ENCODE measurements around the gene FRMD4A. TPM values are rescaled to one million over a fixed set of nuclear protein-coding genes. Genes with fewer than 3 reads are reported as not detected.

FRMD4A gene
- total and polyA plus RNA-seq, 10 of the 15 experiments (the other 5 are each of a cell fraction or from before 2014, with no cell fraction given), result 17.8 to 75.2 (median 39.1) TPM

GRCh38 chr10:14112056-14112455 lies 218.7 kb downstream of the FRMD4A start:
- no peak for DNase-seq (ENCODE audit: low read depth, low spot score)
- Histone ChIP-seq H3K9me3 (replicated peaks; ENCODE audit: control insufficient read depth, insufficient read depth, low read length) (no peaks in the 10 kb centered on the region), H3K27ac (ENCODE audit: control insufficient read depth, insufficient read depth) (no peak overlapping the region), H3K36me3 (ENCODE audit: control insufficient read depth in 2 of 2, insufficient read depth in 2 of 2, low read length in 1 of 2) (no peaks in the 10 kb centered on the region), H4K20me1 (ENCODE audit: control insufficient read depth, insufficient read depth) (no peaks in the 10 kb centered on the region), H3K79me2 (ENCODE audit: control insufficient read depth, insufficient read depth, low read length) (no peaks in the 10 kb centered on the region), H3K9ac (ENCODE audit: control insufficient read depth, insufficient read depth, low read length) (no peak overlapping the region), H3K4me3 (no peak overlapping the region), H3K4me1 (ENCODE audit: control insufficient read depth, insufficient read depth, low read length) (no peaks in the 10 kb centered on the region), H3K27me3 (replicated peaks in 1 of 2; ENCODE audit: control insufficient read depth in 2 of 2, insufficient read depth in 2 of 2, low read length in 1 of 2) (no peaks in the 10 kb centered on the region; a peak in 1 of 4 replicates), H3K4me2 (ENCODE audit: control insufficient read depth, insufficient read depth) (no peak overlapping the region), H2AFZ (ENCODE audit: control insufficient read depth, low read depth, low read length) (no peak overlapping the region)
- RAD21 ChIA-PET (ENCODE audit: unreplicated experiment), result no interaction called here
- no peak for TF ChIP-seq BHLHE40 (IDR thresholded peaks at IDR 0.05; ENCODE audit: borderline replicate concordance in 1 of 2, low read depth in 2 of 2, low read length in 1 of 2)
- no peak for TF ChIP-seq GATAD2B (conservative IDR thresholded peaks at IDR 0.05; ENCODE audit: low read depth)
- TF ChIP-seq MYB (IDR thresholded peaks at IDR 0.05; ENCODE audit: borderline replicate concordance, low read depth, low read length), result no peak
- TF ChIP-seq IKZF2 (IDR thresholded peaks at IDR 0.05), result no peak
- no peak for TF ChIP-seq E2F4 (IDR thresholded peaks at IDR 0.05; ENCODE audit: low read depth, low read length)
- TF ChIP-seq PAX5 (IDR thresholded peaks at IDR 0.05; ENCODE audit: borderline replicate concordance, low read depth, low read length), result no peak
- no peak for TF ChIP-seq NBN (IDR thresholded peaks at IDR 0.05)
- no peak for TF ChIP-seq NFYB (IDR thresholded peaks at IDR 0.05; ENCODE audit: insufficient read depth, low read depth, low read length)
- no peak for TF ChIP-seq CBFB (IDR thresholded peaks at IDR 0.05; ENCODE audit: low read depth)
- no peak for TF ChIP-seq SMC3 (IDR thresholded peaks at IDR 0.05; ENCODE audit: borderline replicate concordance, low read length)
- TF ChIP-seq NR2C1 (IDR thresholded peaks at IDR 0.05), result no peak
- no peak for TF ChIP-seq RBBP5 (conservative IDR thresholded peaks at IDR 0.05)
- TF ChIP-seq TCF12 (IDR thresholded peaks at IDR 0.05; ENCODE audit: low read depth, low read length), result no peak
- TF ChIP-seq SIN3A (IDR thresholded peaks at IDR 0.05; ENCODE audit: low read depth, low read length), result no peak
- TF ChIP-seq POU2F2 (IDR thresholded peaks at IDR 0.05; ENCODE audit: borderline replicate concordance, low read depth, low read length), result no peak
- no peak for TF ChIP-seq BCLAF1 (IDR thresholded peaks at IDR 0.05)
- TF ChIP-seq LARP7 (IDR thresholded peaks at IDR 0.05), result no peak
- no peak for TF ChIP-seq TAF1 (IDR thresholded peaks at IDR 0.05; ENCODE audit: borderline replicate concordance, low read depth, low read length)
- WGBS (ENCODE audit: insufficient coverage, insufficient replicate concordance, low lambda C conversion rate, missing lambda C conversion rate), result 72% methylated on average over 5 of the region's 5 CpGs
- in situ Hi-C loops (cut with MboI) (no loop called here), intact Hi-C loops (cut with micrococcal nuclease; ENCODE audit: unreplicated experiment) (no loop called here)
- no TSS peak for BruUV-seq (replicated peaks)
- CTCF ChIA-PET, result no interaction called here
- SMC1A ChIA-PET (ENCODE audit: uncharacterized antibody, unreplicated experiment), result interaction anchor here (1.0 kb wide), 1 partner anchor 16 kb away, joined by 3 read pairs; no protein-coding TSS in a partner anchor
- POLR2A ChIA-PET, result no interaction called here
- no peak for ATAC-seq
- FAIRE-seq, result no peak

Measured in GM12878 (cell line).